HG02973 (cell line): ENCODE results near the gene UFSP1.
"Not testable (repeated sequence)": the region's sequence is repeated elsewhere in the genome, so short reads cannot be mapped to it uniquely, and the experiment has no call there.

Source experiments
- ATAC-seq: cut with Tn5 transposase; IDR thresholded peaks from one replicate; pipeline ENCODE4 v1.9.1; 2021; ENCODE audit warnings: moderate library complexity; ENCODE audit not compliant: unreplicated experiment

The UFSP1 gene

DNA sequence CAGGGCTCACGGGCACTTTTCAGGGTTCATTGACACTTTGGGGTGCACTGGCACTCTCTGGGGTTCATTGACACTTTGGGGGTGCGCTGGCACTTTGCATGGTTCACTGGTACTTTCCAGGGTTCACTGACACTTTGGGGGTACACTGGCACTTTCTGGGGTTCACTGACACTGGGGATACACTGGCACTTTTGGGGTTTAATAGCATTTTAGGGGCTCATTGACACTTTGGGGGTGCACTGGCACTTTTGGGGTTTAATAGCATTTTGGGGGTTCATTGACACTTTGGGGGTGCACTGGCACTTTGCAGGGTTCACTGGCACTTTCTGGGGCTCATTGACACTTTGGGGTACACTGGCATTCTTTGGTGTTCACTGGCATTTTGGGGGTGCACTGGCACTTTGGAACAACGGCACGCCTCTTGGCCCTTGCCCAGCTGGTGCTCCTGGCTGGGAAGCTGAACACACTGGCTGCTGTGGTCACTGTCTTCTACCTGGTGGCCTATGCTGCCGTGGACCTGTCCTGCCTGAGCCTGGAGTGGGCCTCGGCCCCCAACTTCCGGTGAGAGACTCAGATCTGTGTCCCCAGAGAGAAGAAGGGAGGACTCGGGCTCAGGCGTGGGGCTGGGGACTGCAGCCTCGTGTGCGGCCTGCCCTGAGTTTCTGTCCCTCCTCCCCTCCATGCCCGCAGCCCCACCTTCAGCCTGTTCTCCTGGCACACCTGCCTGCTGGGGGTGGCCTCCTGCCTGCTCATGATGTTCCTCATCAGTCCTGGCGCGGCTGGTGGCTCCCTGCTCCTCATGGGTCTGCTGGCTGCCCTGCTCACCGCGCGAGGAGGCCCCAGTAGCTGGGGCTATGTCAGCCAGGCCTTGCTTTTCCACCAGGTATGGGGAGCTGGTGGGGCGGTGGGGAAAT is 28.6 kb downstream of the UFSP1 start:
- no peak for ATAC-seq

DNA sequence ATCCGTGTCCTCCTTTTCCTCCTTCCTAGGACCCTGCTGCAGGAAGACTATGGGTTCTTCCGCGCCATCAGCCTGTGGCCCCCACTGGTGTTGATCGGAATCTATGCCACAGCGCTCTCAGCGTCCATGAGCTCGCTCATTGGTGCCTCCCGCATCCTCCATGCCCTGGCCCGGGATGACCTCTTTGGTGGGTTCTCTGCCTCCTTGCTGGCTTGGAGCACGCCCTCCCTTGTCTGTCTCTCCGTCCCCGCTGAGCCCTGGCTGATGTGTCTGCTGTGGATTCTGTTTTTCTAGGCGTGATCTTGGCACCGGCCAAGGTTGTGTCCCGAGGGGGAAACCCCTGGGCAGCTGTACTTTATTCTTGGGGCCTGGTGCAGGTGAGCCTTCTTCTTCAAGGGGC is 29.7 kb downstream of the UFSP1 start:
- no peak for ATAC-seq

- no peak for ATAC-seq
Observed at GRCh38 chr7:100856871-100857282, 32.6 kb downstream of the UFSP1 start.

DNA sequence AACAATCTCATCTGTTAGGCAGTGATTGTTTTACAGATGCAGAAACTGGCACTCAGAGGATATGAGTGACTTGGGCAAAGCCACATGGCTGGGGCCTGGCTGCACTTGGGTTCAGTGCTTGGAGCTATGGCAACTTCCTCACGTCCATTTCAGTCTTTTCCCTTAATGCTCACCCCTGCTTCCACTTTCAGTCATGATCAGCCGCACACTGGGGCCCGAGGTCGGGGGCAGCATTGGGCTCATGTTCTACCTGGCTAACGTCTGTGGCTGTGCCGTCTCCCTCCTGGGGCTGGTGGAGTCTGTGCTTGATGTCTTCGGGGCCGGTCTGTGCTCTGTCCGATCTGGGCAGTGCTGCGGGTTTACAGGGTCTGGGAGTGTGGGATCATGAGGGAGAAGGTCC is 34.0 kb downstream of the UFSP1 start:
- ATAC-seq = no peak

- not testable (repeated sequence) for ATAC-seq
Observed at GRCh38 chr7:100854899-100855298, 34.6 kb downstream of the UFSP1 start.

- no peak for ATAC-seq
Observed at GRCh38 chr7:100854146-100854895, 35.2 kb downstream of the UFSP1 start.

GRCh38 chr7:100852048-100852872 is 37.3 kb downstream of the UFSP1 start, which contains the start of gene SLC12A9:
SLC12A9 (plus strand) TSS chr7:100852713; CDS start chr7:100854198, 1,485 bp downstream.
- peak; percentile 84 for ATAC-seq

- ATAC-seq = no peak
Observed at GRCh38 chr7:100847360-100847759, 42.2 kb downstream of the UFSP1 start.

DNA sequence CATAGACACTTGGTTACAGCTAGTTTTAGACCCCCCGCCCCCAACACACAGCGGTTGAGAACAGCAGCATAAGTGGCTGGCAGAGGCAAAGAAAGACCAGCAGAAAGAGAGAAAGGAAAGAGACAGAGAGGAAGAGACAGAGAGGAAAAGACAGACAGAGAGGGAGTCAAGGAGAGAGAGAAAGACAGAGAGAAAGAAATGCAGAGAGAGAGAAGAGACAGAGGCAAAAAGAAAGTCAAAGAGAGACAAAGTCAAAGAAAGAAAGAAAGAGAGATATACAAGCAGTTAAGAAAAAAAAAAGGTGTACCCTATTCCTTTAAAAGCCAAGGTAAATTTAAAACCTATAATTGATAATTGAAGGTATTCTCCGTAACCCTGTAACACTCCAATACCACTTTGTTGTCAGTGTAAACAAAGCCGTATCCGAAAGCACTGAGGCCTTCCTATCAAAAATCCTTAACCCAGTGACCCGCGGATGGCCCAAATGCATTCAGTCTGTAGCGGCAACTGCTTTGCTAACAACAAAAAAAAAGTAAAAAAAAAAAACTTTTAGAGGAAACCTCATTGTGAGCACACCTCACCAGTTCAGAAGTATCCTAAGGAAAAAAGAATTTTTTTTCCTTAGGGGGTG is 48.9 kb downstream of the UFSP1 start:
- ATAC-seq = no peak

DNA sequence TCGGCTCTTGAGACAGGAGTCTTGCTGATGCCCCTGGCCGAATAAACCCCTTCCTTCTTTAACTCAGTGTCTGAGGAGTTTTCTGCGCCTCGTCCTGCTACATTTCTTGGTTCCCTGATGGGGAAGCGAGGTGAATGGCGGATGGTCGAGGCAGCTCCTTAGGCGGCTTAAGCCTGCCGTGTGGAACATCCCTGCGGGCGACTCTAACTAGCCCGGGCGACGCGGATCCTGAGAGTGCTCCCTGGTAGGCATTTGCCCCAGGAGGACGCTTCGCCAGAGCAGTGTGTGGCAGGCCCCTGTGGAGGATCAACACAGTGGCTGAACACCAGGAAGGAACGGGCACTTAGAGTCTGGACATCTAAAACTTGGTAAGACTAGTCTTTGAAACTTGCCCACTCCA is 50.2 kb downstream of the UFSP1 start:
- no peak for ATAC-seq
